ENCODE data around the gene ATP9A.

DNA sequence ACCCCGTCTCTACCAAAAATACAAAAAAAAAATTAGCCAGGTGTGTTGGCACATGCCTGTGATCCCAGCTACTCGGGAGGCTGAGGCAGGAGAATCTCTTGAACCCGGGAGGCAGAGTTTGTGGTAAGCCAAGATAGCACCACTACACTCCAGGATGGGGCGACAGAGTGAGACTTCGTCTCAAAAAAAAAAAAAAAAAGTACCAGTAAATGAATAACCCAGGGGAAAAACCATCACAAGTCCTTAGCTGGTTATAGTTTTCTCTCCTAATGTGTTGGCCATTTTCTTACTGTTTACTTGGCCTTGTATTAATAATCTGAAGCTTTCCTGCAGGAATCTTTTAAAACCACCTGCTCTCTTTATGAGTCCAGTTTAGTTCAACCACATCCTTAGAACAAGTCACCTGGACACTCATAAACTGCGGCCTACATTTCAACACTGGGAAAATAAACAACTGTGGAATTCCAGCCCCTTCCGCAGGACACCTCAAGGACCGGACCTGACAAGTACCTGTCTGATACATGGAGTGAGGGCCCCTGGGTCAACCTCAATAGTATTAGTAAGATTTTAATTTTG, 102.6 kb downstream of the ATP9A start:
- TF ChIP-seq CTCF (IDR thresholded peaks at IDR 0.05) (no peak), GABPA (IDR thresholded peaks at IDR 0.05; ENCODE audit: low read depth) (no peak), TCF12 (IDR thresholded peaks at IDR 0.05) (no peak), SMC3 (IDR thresholded peaks at IDR 0.05; ENCODE audit: low read depth, low read length) (no peak), EP300 (IDR thresholded peaks at IDR 0.05; ENCODE audit: borderline replicate concordance in 1 of 2, low read depth in 1 of 2, low read length in 1 of 2) (no peak), YY1 (IDR thresholded peaks at IDR 0.05; ENCODE audit: low read depth) (no peak)
- TF ChIP-seq, protein P1, sequence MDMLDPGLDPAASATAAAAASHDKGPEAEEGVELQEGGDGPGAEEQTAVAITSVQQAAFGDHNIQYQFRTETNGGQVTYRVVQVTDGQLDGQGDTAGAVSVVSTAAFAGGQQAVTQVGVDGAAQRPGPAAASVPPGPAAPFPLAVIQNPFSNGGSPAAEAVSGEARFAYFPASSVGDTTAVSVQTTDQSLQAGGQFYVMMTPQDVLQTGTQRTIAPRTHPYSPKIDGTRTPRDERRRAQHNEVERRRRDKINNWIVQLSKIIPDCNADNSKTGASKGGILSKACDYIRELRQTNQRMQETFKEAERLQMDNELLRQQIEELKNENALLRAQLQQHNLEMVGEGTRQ (IDR thresholded peaks at IDR 0.05; ENCODE audit: borderline replicate concordance, low read depth, low read length), result no peak
